Neural progenitor cell (in vitro differentiated cells): ENCODE results near the gene CPM. TPM values are rescaled to one million over a fixed set of nuclear protein-coding genes. Genes with fewer than 3 reads are reported as not detected.

Experiments
- DNase-seq: peaks from one replicate; pipeline ENCODE4 v3.0.0-alpha.2; 2016; ENCODE audit warnings: low spot score
- H2AFZ ChIP-seq: fragments of 200-600 bp; sonication (generic); replicated peaks from 2 replicates; pipeline ENCODE4 v1.6.1; 2016; ENCODE audit warnings: antibody characterized with exemption
- H3F3A ChIP-seq: fragments of 200-600 bp; sonication (generic); 2 replicates; pipeline ENCODE4 v1.6.1; 2016; ENCODE audit warnings: antibody characterized with exemption, low read depth
- H3K27ac ChIP-seq: fragments of 200-600 bp; sonication (generic); 2 replicates; pipeline ENCODE4 v1.5.1; 2016; ENCODE audit warnings: mild to moderate bottlenecking
- H3K27me3 ChIP-seq: fragments of 200-600 bp; sonication (generic); 2 replicates; pipeline ENCODE4 v1.6.1; 2016; ENCODE audit warnings: mild to moderate bottlenecking, moderate library complexity
- H3K36me3 ChIP-seq: fragments of 200-600 bp; sonication (generic); 2 replicates; pipeline ENCODE4 v1.5.1; 2016
- H3K4me1 ChIP-seq: fragments of 200-600 bp; sonication (generic); 2 replicates; pipeline ENCODE4 v1.6.1; 2016; ENCODE audit warnings: mixed run types
- H3K4me2 ChIP-seq: fragments of 200-600 bp; sonication (generic); 2 replicates; pipeline ENCODE4 v1.6.1; 2016
- H3K4me3 ChIP-seq: fragments of 200-600 bp; sonication (generic); 2 replicates; pipeline ENCODE4 v1.5.1; 2016
- H3K79me2 ChIP-seq: fragments of 200-600 bp; sonication (generic); 2 replicates; pipeline ENCODE4 v1.6.1; 2016; ENCODE audit warnings: low read depth
- H3K9ac ChIP-seq: fragments of 200-600 bp; sonication (generic); 2 replicates; pipeline ENCODE4 v1.6.1; 2016
- H3K9me3 ChIP-seq: fragments of 200-600 bp; sonication (generic); 2 replicates; pipeline ENCODE4 v1.5.1; 2016; ENCODE audit warnings: low read depth
- H4K20me1 ChIP-seq: fragments of 200-600 bp; sonication (generic); 2 replicates; pipeline ENCODE4 v1.6.1; 2016; ENCODE audit warnings: low read depth
- H3K27ac Mint-ChIP-seq: 3 replicates; pipeline ENCODE4 v1.8.0; 2021; ENCODE audit warnings: mixed read lengths
- H3K27me3 Mint-ChIP-seq: 2 replicates; pipeline ENCODE4 v1.8.0; 2022; ENCODE audit warnings: low read depth, mild to moderate bottlenecking, inconsistent platforms, moderate library complexity, mixed read lengths; ENCODE audit not compliant: insufficient read depth
- H3K36me3 Mint-ChIP-seq: 3 replicates; pipeline ENCODE4 v1.8.0; 2021; ENCODE audit warnings: mixed read lengths
- H3K4me1 Mint-ChIP-seq: 3 replicates; pipeline ENCODE4 v1.8.0; 2021; ENCODE audit warnings: mixed read lengths
- H3K4me3 Mint-ChIP-seq: 3 replicates; pipeline ENCODE4 v1.8.0; 2021; ENCODE audit warnings: mild to moderate bottlenecking, moderate library complexity, mixed read lengths
- H3K9me3 Mint-ChIP-seq: 3 replicates; pipeline ENCODE4 v1.8.0; 2020; ENCODE audit warnings: mixed read lengths
- EZH2 ChIP-seq: fragments of 200-600 bp; sonication (generic); IDR thresholded peaks from 2 replicates; pipeline ENCODE4 v1.6.1; 2017; ENCODE audit warnings: antibody characterized with exemption, mild to moderate bottlenecking, moderate library complexity
- EZH2phosphoT487 ChIP-seq: fragments of 200-600 bp; sonication (generic); IDR thresholded peaks from 2 replicates; pipeline ENCODE4 v1.6.1; 2017; ENCODE audit warnings: antibody characterized with exemption
- total RNA-seq: library from RNA; depleted of rRNA; stranded (reverse); fragments of >200 nt; gene quantifications from 2 replicates; pipeline ENCODE4 v1.2.3, GENCODE V29; 2015; ENCODE audit warnings: low replicate concordance
- TF ChIP-seq, protein P1 (sequence below): fragments of 200-600 bp; sonication (generic); IDR thresholded peaks from 2 replicates; pipeline ENCODE4 v1.5.1; 2017; ENCODE audit warnings: antibody characterized with exemption, mild to moderate bottlenecking

The CPM gene
- total RNA-seq, 1 donor from 2014 or later, result 0.02 TPM

DNA sequence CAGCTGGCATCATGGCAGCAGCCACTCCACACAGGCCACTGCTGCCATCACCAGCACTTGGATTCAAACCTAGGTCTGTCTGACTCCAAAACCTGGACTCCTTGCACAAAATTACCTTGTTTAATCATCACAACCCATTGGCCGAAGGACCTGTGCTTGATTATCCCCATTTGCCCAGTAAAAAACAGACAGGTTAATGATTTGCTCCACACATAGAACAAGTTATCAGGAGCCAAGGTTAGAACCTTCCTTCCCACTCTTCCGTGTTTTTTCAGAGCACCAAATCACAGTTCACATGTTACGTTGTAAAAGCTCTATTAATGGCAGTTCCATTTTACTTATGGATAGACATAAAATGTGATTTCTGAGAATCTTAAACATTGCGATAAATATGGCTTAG, 23.5 kb upstream of the CPM start:
- H4K20me1 ChIP-seq, result no peaks in the 10 kb centered on the region
- DNase-seq, result no peak

DNA sequence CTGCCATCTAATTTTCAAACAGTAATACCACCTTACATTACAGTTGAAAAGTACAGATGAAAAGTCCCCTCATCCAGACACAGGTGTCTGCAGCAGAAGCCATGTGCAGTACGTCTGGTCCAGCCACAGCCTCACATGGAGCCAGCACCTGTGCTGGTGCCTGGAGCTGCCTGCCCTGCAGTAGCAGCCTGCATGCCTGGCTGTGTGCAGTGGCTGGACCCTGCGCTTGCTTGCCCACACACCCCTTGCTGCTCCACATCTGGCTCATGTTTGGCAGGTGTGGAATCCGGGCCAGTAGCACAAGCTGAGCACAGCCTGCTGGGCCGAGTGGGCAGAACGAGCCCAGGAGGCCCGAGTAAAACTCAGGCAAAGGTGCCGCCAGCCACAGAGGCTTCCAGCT, 21.8 kb upstream of the CPM start:
- no peaks in the 10 kb centered on the region for H3K36me3 Mint-ChIP-seq
- H3K4me1 Mint-ChIP-seq, result no peaks in the 10 kb centered on the region
- Histone ChIP-seq H3K4me3 (no peak overlapping the region), H3K4me1 (no peaks in the 10 kb centered on the region), H3K4me2 (no peak overlapping the region), H4K20me1 (no peaks in the 10 kb centered on the region), H3K79me2 (no peaks in the 10 kb centered on the region), H3K36me3 (no peaks in the 10 kb centered on the region), H3K9ac (no peak overlapping the region), H3K27me3 (no peaks in the 10 kb centered on the region), H2AFZ (no peak overlapping the region), H3K9me3 (no peaks in the 10 kb centered on the region), H3K27ac (no peak overlapping the region), H3F3A (no peaks in the 10 kb centered on the region)
- H3K9me3 Mint-ChIP-seq, result peaks cover 7% of the 10 kb centered on the region
- H3K4me3 Mint-ChIP-seq, result no peak overlapping the region
- H3K27me3 Mint-ChIP-seq, result peaks cover 5% of the 10 kb centered on the region
- no peak for TF ChIP-seq EZH2
- TF ChIP-seq, protein P1, sequence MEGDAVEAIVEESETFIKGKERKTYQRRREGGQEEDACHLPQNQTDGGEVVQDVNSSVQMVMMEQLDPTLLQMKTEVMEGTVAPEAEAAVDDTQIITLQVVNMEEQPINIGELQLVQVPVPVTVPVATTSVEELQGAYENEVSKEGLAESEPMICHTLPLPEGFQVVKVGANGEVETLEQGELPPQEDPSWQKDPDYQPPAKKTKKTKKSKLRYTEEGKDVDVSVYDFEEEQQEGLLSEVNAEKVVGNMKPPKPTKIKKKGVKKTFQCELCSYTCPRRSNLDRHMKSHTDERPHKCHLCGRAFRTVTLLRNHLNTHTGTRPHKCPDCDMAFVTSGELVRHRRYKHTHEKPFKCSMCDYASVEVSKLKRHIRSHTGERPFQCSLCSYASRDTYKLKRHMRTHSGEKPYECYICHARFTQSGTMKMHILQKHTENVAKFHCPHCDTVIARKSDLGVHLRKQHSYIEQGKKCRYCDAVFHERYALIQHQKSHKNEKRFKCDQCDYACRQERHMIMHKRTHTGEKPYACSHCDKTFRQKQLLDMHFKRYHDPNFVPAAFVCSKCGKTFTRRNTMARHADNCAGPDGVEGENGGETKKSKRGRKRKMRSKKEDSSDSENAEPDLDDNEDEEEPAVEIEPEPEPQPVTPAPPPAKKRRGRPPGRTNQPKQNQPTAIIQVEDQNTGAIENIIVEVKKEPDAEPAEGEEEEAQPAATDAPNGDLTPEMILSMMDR, result no peak
- no peak for TF ChIP-seq EZH2phosphoT487
- DNase-seq, result no peak
- no peak overlapping the region for H3K27ac Mint-ChIP-seq

More for the DNA sequence above, 23.5 kb upstream of the CPM start:
- H3K4me2 ChIP-seq, result no peak overlapping the region
- no peaks in the 10 kb centered on the region for H3K9me3 ChIP-seq
- Mint-ChIP-seq H3K4me1 (no peaks in the 10 kb centered on the region), H3K9me3 (peaks cover 7% of the 10 kb centered on the region), H3K27me3 (peaks cover 5% of the 10 kb centered on the region), H3K27ac (no peak overlapping the region), H3K36me3 (no peaks in the 10 kb centered on the region), H3K4me3 (no peak overlapping the region)
- no peak overlapping the region for H3K9ac ChIP-seq
- H3K27me3 ChIP-seq, result no peaks in the 10 kb centered on the region
- TF ChIP-seq EZH2 (no peak), EZH2phosphoT487 (no peak)
- H3K4me3 ChIP-seq, result no peak overlapping the region
- no peaks in the 10 kb centered on the region for H3F3A ChIP-seq
- H3K36me3 ChIP-seq, result no peaks in the 10 kb centered on the region
- no peaks in the 10 kb centered on the region for H3K79me2 ChIP-seq
- H3K27ac ChIP-seq, result no peak overlapping the region
- H3K4me1 ChIP-seq, result no peaks in the 10 kb centered on the region
- H2AFZ ChIP-seq, result no peak overlapping the region

DNA sequence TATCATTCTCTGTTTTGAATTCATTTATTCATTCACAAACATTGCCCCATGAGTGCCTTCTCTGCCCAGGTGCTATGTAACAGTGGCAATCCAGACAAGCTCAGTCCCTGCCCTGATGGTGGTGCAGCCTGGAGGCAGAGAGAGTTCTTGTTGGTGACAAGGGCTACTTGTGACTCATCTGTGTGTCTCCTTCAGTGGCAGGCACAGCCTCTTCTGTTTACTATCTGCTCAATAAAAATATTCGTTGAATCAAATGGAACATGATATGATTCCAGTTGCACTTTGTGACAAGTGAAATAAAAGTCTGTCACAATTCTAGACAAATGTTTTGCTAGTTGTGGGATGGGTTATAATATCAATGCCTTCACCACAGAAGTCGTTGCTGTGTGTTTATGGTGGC, 20.6 kb upstream of the CPM start:
- Histone ChIP-seq H2AFZ (no peak overlapping the region), H3K79me2 (no peaks in the 10 kb centered on the region)
- no peak overlapping the region for H3K27ac Mint-ChIP-seq

DNA sequence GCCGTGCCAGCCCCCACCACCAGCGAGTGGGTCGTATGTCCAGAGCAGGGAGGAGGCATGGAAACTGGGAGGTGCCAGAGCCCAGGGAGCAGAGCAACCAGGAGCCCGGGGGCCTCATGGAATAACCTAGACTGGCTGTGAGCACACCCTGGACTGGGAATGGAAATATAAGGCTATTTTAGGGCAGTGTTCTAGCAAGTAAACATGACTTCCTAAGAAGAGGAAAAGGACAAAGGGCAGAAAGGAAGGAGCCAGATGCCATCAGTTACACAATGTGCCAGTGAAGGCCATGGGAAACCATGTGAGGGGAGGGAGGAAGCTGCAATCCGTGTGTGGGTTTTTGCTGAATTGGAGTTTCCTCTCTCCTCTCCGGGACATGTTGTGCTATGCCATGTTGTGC, 18.7 kb upstream of the CPM start:
- Histone ChIP-seq H3K27me3 (no peaks in the 10 kb centered on the region), H3K4me3 (no peak overlapping the region), H3K4me2 (no peak overlapping the region), H3K36me3 (no peaks in the 10 kb centered on the region), H3K4me1 (no peaks in the 10 kb centered on the region), H3K9ac (no peak overlapping the region), H3K27ac (no peak overlapping the region), H2AFZ (no peak overlapping the region), H3K79me2 (no peaks in the 10 kb centered on the region), H3K9me3 (no peaks in the 10 kb centered on the region), H3F3A (no peaks in the 10 kb centered on the region), H4K20me1 (no peaks in the 10 kb centered on the region)
- TF ChIP-seq EZH2, result no peak
- no peak for TF ChIP-seq EZH2phosphoT487
- TF ChIP-seq, protein P1, result no peak
- no peak overlapping the region for H3K27ac Mint-ChIP-seq
- H3K4me1 Mint-ChIP-seq, result no peaks in the 10 kb centered on the region
- peaks cover 4% of the 10 kb centered on the region for H3K9me3 Mint-ChIP-seq
- DNase-seq, result no peak
- H3K27me3 Mint-ChIP-seq, result peaks cover 2% of the 10 kb centered on the region
- H3K36me3 Mint-ChIP-seq, result no peaks in the 10 kb centered on the region
- no peak overlapping the region for H3K4me3 Mint-ChIP-seq

More for the DNA sequence above, 20.6 kb upstream of the CPM start:
- Histone ChIP-seq H3F3A (no peaks in the 10 kb centered on the region), H3K4me1 (no peaks in the 10 kb centered on the region), H3K27ac (no peak overlapping the region), H3K36me3 (no peaks in the 10 kb centered on the region), H4K20me1 (no peaks in the 10 kb centered on the region), H3K9me3 (no peaks in the 10 kb centered on the region), H3K4me3 (no peak overlapping the region), H3K27me3 (no peaks in the 10 kb centered on the region), H3K4me2 (no peak overlapping the region), H3K9ac (no peak overlapping the region)
- no peak for DNase-seq
- H3K36me3 Mint-ChIP-seq, result no peaks in the 10 kb centered on the region
- H3K4me1 Mint-ChIP-seq, result no peaks in the 10 kb centered on the region
- H3K9me3 Mint-ChIP-seq, result peaks cover 7% of the 10 kb centered on the region
- no peak for TF ChIP-seq EZH2phosphoT487
- no peak for TF ChIP-seq EZH2
- TF ChIP-seq, protein P1, result no peak
- peaks cover 2% of the 10 kb centered on the region for H3K27me3 Mint-ChIP-seq
- H3K4me3 Mint-ChIP-seq, result no peak overlapping the region
